BE2C (cell line): ENCODE results near the gene ZCCHC7.
"Not testable (repeated sequence)": the region's sequence is repeated elsewhere in the genome, so short reads cannot be mapped to it uniquely, and the experiment has no call there.

ENCODE experiments used
- DNase-seq: peaks from one replicate; pipeline ENCODE4 v3.0.0-alpha.2; 2020
- H3K27me3 ChIP-seq: fragments of 250-450 bp; sonication (Bioruptor Pico); 2 replicates; pipeline ENCODE4 v1.5.1; 2020; ENCODE audit warnings: mild to moderate bottlenecking
- H3K36me3 ChIP-seq: fragments of 250-450 bp; sonication (Bioruptor Pico); 2 replicates; pipeline ENCODE4 v1.5.1; 2020; ENCODE audit warnings: mild to moderate bottlenecking
- H3K4me1 ChIP-seq: fragments of 250-450 bp; sonication (Bioruptor Pico); 2 replicates; pipeline ENCODE4 v1.5.1; 2020
- H3K4me3 ChIP-seq: 2 replicates; pipeline ENCODE4 v1.5.1; 2011; ENCODE audit warnings: low read depth, low read length
- H3K9me3 ChIP-seq: fragments of 250-450 bp; sonication (Bioruptor Pico); 2 replicates; pipeline ENCODE4 v1.5.1; 2020
- CTCF ChIP-seq: IDR thresholded peaks from 2 replicates; pipeline ENCODE4 v1.5.1; 2012; ENCODE audit warnings: mild to moderate bottlenecking, low read depth, low read length

ZCCHC7 gene

GRCh38 chr9:37187292-37187691, 66.9 kb downstream of the ZCCHC7 start:
- Histone ChIP-seq H3K9me3 (no peaks in the 10 kb centered on the region), H3K27me3 (no peaks in the 10 kb centered on the region), H3K4me3 (no peak overlapping the region), H3K4me1 (peaks cover 7% of the 10 kb centered on the region), H3K36me3 (peaks cover 4% of the 10 kb centered on the region; the same call in 1 of the 2 replicates)
- no peak for TF ChIP-seq CTCF
- no peak for DNase-seq

GRCh38 chr9:37187713-37188439, 67.5 kb downstream of the ZCCHC7 start:
- Histone ChIP-seq H3K4me3 (no peak overlapping the region), H3K27me3 (no peaks in the 10 kb centered on the region), H3K9me3 (no peaks in the 10 kb centered on the region), H3K36me3 (peaks cover 4% of the 10 kb centered on the region; the same call in 1 of the 2 replicates), H3K4me1 (peaks cover 10% of the 10 kb centered on the region)
- no peak for DNase-seq
- TF ChIP-seq CTCF, result no peak

- DNase-seq, H3K36me3 ChIP-seq, H3K4me3 ChIP-seq, H3K27me3 ChIP-seq, H3K9me3 ChIP-seq: not testable (repeated sequence)
- H3K4me1 ChIP-seq, result peaks cover 25% of the 10 kb centered on the region
Measured at GRCh38 chr9:37190739-37191138, 70.4 kb downstream of the ZCCHC7 start.

- peaks cover 33% of the 10 kb centered on the region for H3K4me1 ChIP-seq
- no peak overlapping the region for H3K4me3 ChIP-seq
Measured at GRCh38 chr9:37191403-37192089, 71.2 kb downstream of the ZCCHC7 start.

GRCh38 chr9:37192803-37193202, 72.4 kb downstream of the ZCCHC7 start:
- H3K4me1 ChIP-seq, result peaks cover 40% of the 10 kb centered on the region
- no peaks in the 10 kb centered on the region for H3K9me3 ChIP-seq
- DNase-seq, result no peak
- TF ChIP-seq CTCF, result no peak
- H3K4me3 ChIP-seq, result no peak overlapping the region
- peaks cover 4% of the 10 kb centered on the region; the same call in 1 of the 2 replicates for H3K36me3 ChIP-seq
- no peaks in the 10 kb centered on the region for H3K27me3 ChIP-seq

More at GRCh38 chr9:37191403-37192089, 71.2 kb downstream of the ZCCHC7 start:
- no peaks in the 10 kb centered on the region for H3K9me3 ChIP-seq
- TF ChIP-seq CTCF, result no peak
- DNase-seq, result no peak
- no peaks in the 10 kb centered on the region for H3K27me3 ChIP-seq
- H3K36me3 ChIP-seq, result peaks cover 4% of the 10 kb centered on the region; the same call in 1 of the 2 replicates

GRCh38 chr9:37197158-37198038, 77.0 kb downstream of the ZCCHC7 start:
- H3K36me3 ChIP-seq, result no peaks in the 10 kb centered on the region
- no peak for TF ChIP-seq CTCF
- peak; percentile 76 for DNase-seq
- peaks cover 56% of the 10 kb centered on the region for H3K4me1 ChIP-seq
- H3K9me3 ChIP-seq, result no peaks in the 10 kb centered on the region
- H3K27me3 ChIP-seq, result no peaks in the 10 kb centered on the region
- peak overlapping the region; percentile 46 for H3K4me3 ChIP-seq
